Chondrocyte (in vitro differentiated cells): Measurements from ENCODE around the gene JARID2. TPM values are rescaled to one million over a fixed set of nuclear protein-coding genes. Genes with fewer than 3 reads are reported as not detected.

Experiments used
- DNase-seq: peaks from one replicate; pipeline ENCODE4 v3.0.0; 2021; ENCODE audit warnings: mixed read lengths, low spot score
- H3K27ac Mint-ChIP-seq: one replicate; pipeline ENCODE4 v1.8.0; 2021; ENCODE audit warnings: mild to moderate bottlenecking, moderate library complexity, mixed read lengths; ENCODE audit not compliant: unreplicated experiment
- H3K27me3 Mint-ChIP-seq: 2 replicates; pipeline ENCODE4 v1.8.0; 2021; ENCODE audit warnings: low read depth, mixed read lengths
- H3K36me3 Mint-ChIP-seq: 2 replicates; pipeline ENCODE4 v1.8.0; 2021; ENCODE audit warnings: low read depth, mixed read lengths
- H3K4me1 Mint-ChIP-seq: 2 replicates; pipeline ENCODE4 v1.8.0; 2021; ENCODE audit warnings: low read depth, mild to moderate bottlenecking, mixed read lengths
- H3K4me3 Mint-ChIP-seq: one replicate; pipeline ENCODE4 v1.8.0; 2021; ENCODE audit warnings: mild to moderate bottlenecking, moderate library complexity, mixed read lengths; ENCODE audit not compliant: unreplicated experiment
- H3K9me3 Mint-ChIP-seq: 2 replicates; pipeline ENCODE4 v1.8.0; 2021; ENCODE audit warnings: low read depth, mixed read lengths
- CTCF ChIP-seq: fragments of 200-600 bp; sonication (generic); IDR thresholded peaks from 2 replicates; pipeline ENCODE4 v1.5.0; 2021; ENCODE audit warnings: antibody characterized with exemption, mild to moderate bottlenecking, moderate library complexity
- total RNA-seq: library from RNA; stranded (reverse); gene quantifications from 3 replicates; pipeline ENCODE4 v1.2.1, GENCODE V29; 2021

Gene JARID2
- total RNA-seq, 1 donor from 2014 or later = 9.9 TPM

GRCh38 chr6:15297895-15298590 lies 52.2 kb downstream of the JARID2 start:
- no peak for TF ChIP-seq CTCF
- Mint-ChIP-seq H3K9me3 (no peaks in the 10 kb centered on the region), H3K4me3 (no peak overlapping the region), H3K4me1 (peaks cover 37% of the 10 kb centered on the region), H3K27ac (no peak overlapping the region), H3K36me3 (no peaks in the 10 kb centered on the region), H3K27me3 (no peaks in the 10 kb centered on the region)
- no peak for DNase-seq

GRCh38 chr6:15299430-15300131 lies 53.7 kb downstream of the JARID2 start:
- peak overlapping the region; percentile 13 for H3K27ac Mint-ChIP-seq
- H3K4me3 Mint-ChIP-seq = no peak overlapping the region
- no peaks in the 10 kb centered on the region for H3K27me3 Mint-ChIP-seq
- DNase-seq = no peak
- H3K9me3 Mint-ChIP-seq = no peaks in the 10 kb centered on the region
- TF ChIP-seq CTCF = no peak
- H3K36me3 Mint-ChIP-seq = no peaks in the 10 kb centered on the region
- peaks cover 37% of the 10 kb centered on the region for H3K4me1 Mint-ChIP-seq

DNA sequence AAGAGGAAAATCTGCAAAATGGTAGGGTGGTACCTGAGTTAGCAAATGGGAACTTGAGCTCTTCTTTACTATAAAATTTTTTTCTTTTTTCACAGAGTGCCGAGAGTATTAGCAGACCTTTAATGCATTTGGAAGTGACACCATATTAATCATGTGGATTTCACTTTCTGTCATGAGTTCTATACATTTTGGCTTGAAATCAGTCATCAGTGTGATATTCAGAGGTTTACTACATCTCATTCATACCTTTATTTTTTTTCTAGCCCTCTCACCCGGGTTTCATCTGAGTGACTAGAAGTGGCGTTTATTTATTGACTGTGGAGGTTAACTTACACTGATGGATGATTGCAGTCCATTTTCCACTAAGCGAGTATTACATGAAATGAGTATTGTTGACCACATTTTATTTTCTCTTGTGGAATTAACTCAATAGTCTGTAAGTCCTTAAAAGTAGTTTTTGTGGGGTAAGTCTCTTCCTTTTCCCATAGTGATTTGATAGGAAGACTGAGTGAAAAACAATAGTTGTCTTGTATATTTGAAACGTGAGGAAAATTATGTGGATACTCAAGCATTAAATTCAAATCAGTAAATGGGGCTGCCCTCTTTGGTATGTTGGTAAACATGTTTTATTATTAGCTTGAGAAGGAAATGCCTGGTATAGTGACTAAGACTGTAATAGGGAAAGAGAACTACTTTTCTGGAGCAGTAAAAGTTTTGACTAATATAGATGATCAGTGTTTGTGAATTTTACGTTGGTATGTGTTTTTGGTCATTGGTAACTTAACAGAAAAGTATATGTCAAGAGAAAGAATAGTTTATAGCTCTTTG lies 55.5 kb downstream of the JARID2 start:
- Mint-ChIP-seq H3K27ac (no peak overlapping the region), H3K36me3 (no peaks in the 10 kb centered on the region), H3K4me1 (peaks cover 40% of the 10 kb centered on the region), H3K9me3 (no peaks in the 10 kb centered on the region), H3K27me3 (no peaks in the 10 kb centered on the region), H3K4me3 (no peak overlapping the region)
- TF ChIP-seq CTCF = no peak
- DNase-seq = no peak

GRCh38 chr6:15303162-15303919 lies 57.5 kb downstream of the JARID2 start:
- Mint-ChIP-seq H3K4me3 (no peak overlapping the region), H3K9me3 (no peaks in the 10 kb centered on the region), H3K4me1 (peaks cover 31% of the 10 kb centered on the region), H3K27me3 (no peaks in the 10 kb centered on the region), H3K27ac (no peak overlapping the region), H3K36me3 (no peaks in the 10 kb centered on the region)
- TF ChIP-seq CTCF = no peak
- DNase-seq = no peak
